G401.6 (cell line): ENCODE data around the gene DSCAM.

Experiments
- FAIRE-seq: peaks from 2 replicates; lab custom pipeline; 2012; peaks lifted over from hg19 to GRCh38; lab: Jason Lieb, UNC

DSCAM gene

GRCh38 chr21:40102682-40103081, 744.3 kb downstream of the DSCAM start:
- FAIRE-seq, result no peak

DNA sequence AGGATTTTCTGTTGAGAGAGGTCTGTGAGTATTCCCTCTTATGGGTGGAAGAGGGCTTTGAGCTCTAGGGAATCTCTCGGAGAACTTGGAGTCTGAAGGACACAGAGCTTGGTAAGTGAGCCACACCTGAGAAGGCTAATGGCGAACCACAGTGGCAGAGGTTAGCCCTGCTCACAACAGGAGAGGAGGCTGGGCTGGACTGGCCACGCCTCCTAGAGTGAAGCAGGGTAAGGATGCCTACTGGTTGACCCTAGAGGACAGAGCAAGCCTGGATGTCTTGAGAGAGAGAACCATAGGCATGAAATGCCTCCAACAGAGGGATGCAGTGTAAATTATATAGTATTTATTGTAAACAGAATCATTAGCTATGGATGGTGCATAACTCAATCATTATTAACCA, 747.1 kb downstream of the DSCAM start:
- FAIRE-seq, result no peak

- FAIRE-seq, result no peak
Observed at GRCh38 chr21:40095477-40095876, 751.5 kb downstream of the DSCAM start.

DNA sequence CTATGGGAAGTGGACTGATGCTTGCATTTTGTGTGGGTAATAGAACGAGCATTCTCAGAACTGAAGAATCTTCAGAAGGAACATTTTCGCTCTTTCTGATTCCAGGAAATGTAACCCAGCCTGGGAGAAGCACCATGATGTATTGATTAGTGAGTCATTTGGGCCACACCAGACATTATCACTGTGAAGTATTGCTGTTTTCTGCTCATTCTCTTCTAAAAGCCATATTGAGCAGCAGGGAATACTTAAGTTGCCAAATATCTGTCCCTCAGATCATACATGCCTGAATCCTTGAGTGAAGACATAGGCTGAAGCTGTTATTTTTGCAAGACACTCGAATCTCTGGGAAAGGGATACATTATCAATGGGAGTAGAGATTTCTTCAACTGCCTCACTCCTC, 766.6 kb downstream of the DSCAM start:
- FAIRE-seq, result no peak

GRCh38 chr21:40074710-40075109, 772.2 kb downstream of the DSCAM start:
- no peak for FAIRE-seq

- no peak for FAIRE-seq
Observed at GRCh38 chr21:40074198-40074597, 772.8 kb downstream of the DSCAM start.

GRCh38 chr21:40073642-40074041, 773.3 kb downstream of the DSCAM start:
- no peak for FAIRE-seq

DNA sequence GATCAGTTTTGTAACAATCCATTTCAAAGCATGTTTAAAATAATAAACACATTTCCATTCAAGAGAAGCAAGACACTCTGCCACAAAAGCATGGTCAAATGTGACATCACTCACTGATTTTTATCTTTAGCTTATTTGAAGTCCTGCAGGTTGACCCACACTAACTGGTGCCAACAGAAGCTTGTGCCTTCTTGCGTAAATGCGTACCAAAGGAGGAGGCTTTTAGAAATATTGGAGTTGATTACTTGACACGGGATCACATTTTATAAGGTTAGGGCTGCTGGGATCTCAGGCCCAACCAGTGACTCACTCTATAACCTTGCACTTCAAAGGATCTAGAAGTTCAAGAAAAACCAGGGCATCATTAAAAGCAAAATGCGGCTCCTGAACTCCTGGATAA, 776.1 kb downstream of the DSCAM start:
- no peak for FAIRE-seq

GRCh38 chr21:40067751-40068150, 779.2 kb downstream of the DSCAM start:
- FAIRE-seq, result no peak

DNA sequence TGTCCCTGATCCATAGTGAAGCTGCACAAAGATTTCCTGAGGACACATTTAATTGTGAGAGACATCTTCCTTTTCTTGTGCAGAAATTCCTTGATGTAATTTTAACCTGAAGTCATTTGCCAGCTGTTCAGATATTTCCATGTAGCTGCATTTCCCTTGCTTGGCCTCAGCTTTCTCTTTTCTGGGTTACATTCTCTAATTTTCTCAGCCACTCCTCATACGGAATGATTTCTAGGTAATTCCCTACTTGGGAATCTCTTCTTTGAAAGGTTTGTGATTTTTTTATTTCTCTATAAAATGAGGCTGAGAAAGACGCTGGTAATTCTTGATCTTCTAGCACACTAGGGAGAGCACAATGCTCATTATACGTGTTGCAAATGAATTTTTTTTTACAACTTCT, 780.7 kb downstream of the DSCAM start:
- no peak for FAIRE-seq

- FAIRE-seq, result no peak
Observed at GRCh38 chr21:40060083-40060677, 786.8 kb downstream of the DSCAM start.

DNA sequence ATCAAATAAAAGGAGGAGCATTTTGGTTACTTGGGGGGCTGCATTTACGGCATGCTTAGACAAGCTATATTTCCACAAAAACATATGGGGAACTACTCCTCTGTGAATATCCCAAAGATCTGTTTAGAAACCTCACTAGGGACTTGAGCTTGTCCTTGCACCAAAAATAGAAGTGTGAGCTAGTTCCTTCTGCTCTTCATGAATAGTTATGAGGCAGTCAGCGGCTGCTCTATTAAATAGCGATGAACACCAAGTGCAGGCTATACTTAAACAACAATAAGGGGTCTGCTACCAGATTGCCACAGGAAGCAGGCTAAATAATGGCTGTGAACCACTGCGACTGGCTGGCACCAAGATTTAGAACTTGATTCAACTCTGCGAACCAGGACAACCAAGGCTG, 789.6 kb downstream of the DSCAM start:
- no peak for FAIRE-seq

DNA sequence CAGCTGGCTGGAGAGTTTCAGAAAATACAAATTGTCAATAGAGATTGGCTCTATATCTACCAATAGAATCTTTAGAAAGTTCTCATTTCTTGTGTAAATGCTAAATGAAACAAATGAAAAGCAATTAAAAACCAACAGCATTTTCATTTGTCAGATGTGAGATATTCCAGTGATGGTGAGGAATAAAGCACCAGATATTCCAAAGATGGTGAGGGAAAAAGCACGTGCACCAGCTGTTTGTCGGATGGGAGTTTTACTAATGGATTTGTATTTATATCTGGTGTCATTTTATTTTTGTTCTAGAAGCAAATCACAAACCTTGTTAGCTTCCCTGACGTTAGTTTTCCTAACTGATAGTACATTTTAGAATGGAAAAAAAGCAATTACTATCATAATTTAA, 790.9 kb downstream of the DSCAM start:
- no peak for FAIRE-seq

DNA sequence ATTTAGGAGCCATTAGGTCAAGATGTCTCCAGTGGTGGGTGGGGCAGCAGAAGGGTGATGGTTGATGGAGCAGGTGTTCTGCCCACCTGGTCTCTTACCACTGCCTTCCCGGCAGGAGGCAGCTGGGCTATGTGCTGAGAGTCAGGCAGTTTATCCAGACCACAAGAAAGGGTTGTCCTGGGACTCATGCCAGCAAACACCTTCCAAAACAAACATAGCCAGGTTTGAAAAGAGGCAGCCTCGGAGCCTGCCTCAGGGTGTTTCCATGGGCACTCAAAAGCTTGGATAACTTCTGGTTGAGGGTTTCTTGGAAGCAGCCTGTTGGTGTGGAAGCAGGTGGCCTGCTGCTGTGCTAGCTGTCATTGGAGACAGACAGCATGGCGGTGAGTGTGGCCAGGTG, 792.6 kb downstream of the DSCAM start:
- FAIRE-seq, result no peak

DNA sequence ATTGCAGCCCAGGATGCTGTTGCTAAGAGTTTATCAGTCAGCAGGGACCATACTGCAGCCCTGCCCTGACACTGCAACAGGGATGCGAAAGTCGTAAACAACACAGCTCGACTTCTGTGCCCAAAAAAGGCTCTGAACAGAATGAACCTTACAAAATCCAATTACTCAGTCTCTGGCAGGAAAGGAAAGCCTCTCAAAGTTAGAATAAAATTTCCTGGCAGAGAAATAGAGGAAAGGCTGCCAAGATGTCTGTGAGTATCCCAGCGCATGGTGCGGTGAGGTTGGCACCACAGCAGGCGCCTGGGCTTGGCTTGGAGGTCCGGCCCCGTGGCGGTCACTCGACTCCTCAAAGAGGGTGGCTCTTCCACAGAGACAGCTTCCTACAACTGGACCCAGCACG, 794.0 kb downstream of the DSCAM start:
- no peak for FAIRE-seq

- no peak for FAIRE-seq
Observed at GRCh38 chr21:40052276-40052675, 794.7 kb downstream of the DSCAM start.

- no peak for FAIRE-seq
Observed at GRCh38 chr21:40051801-40052200, 795.2 kb downstream of the DSCAM start.

- no peak for FAIRE-seq
Observed at GRCh38 chr21:40049931-40050290, 797.0 kb downstream of the DSCAM start.

DNA sequence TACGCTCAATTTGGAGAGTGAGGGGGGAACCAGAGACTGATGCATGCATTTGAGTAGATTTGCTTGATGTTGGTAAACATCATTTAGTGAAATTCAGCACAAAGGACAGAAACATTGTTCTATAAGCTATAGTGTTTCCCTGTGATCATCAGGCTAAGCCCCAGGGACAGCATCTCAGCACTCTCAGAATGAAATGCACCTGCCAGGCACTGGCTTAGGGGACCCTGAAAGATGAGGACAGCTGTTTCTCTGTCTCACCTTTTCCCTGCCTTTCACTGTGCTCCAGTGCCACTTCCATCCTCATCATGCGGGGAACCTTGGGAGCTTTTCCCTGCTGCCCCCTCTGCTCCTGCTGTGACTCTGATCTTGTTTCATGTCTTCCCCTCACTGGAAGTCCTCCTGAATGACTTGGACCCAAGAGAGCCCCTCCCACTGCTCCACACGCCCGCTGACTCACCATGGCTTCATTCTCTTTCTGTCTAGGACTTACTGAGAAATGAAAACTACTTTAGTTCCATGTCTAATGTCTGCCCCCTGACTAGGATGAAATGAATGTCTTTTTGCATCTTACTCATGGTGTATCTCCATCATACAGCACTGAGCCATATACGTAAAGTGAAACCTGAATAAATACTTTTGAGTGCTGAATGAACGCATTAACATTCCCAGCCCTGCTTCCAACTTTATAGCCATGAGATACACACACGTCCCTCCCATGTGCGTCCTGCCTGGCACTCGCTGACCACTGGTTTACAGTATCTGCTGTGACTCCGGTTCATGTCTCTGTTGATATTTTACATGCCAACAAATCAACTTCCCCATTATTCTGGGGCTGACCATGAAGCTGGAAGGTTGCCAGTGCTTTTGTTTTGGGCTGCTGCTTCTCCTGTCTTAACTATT, 797.7 kb downstream of the DSCAM start:
- no peak for FAIRE-seq

GRCh38 chr21:40047993-40048730, 798.8 kb downstream of the DSCAM start:
- no peak for FAIRE-seq

DNA sequence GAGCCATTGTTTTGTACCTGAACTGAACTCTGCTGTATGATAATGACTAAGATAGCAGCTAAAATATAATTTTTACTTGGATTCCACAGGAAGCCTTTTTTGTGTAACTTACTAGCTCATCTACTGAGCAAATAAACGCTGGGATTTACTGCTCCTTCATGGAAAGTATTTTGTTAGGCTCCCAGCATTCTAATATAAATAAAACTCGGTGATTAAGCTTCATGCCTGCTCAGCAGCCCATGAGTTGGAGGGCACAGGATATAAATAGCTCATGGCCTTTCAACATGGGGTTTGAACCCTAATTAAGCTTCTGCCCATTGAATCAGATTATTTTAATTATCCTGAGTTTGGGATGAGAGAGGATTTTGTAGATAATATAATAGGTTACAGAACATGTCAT, 799.7 kb downstream of the DSCAM start:
- FAIRE-seq, result no peak

DNA sequence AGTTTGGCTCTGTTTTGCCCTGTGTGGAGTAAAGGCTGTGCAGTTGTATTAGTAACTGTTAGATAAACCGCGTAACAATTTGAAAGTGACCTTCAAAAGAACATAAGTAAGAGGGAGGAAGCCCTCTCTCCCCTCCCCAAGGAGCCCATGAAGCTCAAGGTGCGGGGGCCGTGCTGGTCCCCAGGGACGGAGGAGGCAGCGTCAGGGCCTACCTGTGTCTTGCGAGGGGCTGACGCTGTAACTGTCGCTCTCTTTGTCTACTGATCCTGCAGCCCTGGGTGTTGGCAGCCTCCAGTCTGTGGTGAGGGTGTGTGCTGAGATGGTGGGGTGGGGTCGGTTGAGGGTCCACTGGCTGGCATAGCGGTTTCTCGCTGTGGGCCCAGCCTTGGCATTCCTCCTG, 803.1 kb downstream of the DSCAM start:
- FAIRE-seq, result no peak

DNA sequence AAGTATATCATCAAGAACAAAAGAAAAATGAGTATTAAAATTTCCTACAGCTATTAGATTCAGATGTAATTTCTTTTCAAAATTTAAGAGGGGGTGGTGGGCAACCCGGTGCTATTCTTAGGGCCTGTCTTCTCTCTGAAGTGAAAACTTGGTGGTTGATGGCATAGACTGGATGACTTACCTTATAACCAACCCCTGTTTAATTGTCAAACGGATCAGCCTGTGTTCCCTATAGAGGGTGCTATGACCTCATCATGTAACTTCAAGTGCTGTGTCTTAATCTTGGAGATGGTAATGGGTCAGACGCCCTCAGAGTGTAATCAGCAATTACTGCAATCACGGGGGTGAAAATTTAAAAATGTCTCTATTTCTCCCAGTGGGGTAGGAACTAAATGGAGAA, 803.5 kb downstream of the DSCAM start:
- FAIRE-seq, result no peak
